ENCODE results near the gene TNFAIP8L3. TPM values are rescaled to one million over a fixed set of nuclear protein-coding genes. Genes with fewer than 3 reads are reported as not detected.
"Not testable (repeated sequence)": the region's sequence is repeated elsewhere in the genome, so short reads cannot be mapped to it uniquely, and the experiment has no call there.

The TNFAIP8L3 gene
- total and polyA plus RNA-seq, 4 donors, result 0.44 to 4.9 (median 1.3) TPM

- no peak for TF ChIP-seq CTCF (IDR thresholded peaks at IDR 0.05; ENCODE audit: low read depth, low read length, missing input control)
Measured at GRCh38 chr15:51038974-51039319, 55.8 kb downstream of the TNFAIP8L3 start (continued).

- H3K27me3 ChIP-seq (ENCODE audit: control insufficient read depth in 4 of 4, insufficient read depth in 4 of 4, low read length in 3 of 4), result no peaks in the 10 kb centered on the region
- no peaks in the 10 kb centered on the region for H3K4me1 ChIP-seq (ENCODE audit: control insufficient read depth in 4 of 4, insufficient read depth in 4 of 4, low read length in 3 of 4)
- 94% methylated on average over 7 of the region's 7 CpGs for WGBS
- H3K4me3 ChIP-seq (ENCODE audit: low read depth in 1 of 3, low read length in 3 of 3), result no peak overlapping the region
- TF ChIP-seq YY1 (IDR thresholded peaks at IDR 0.05) (no peak), NR2F2 (IDR thresholded peaks at IDR 0.05) (no peak)
- H3K9ac ChIP-seq (ENCODE audit: low read depth in 1 of 2, low read length in 2 of 2), result no peak overlapping the region
- no peaks in the 10 kb centered on the region for H3K9me3 ChIP-seq (ENCODE audit: control insufficient read depth in 4 of 4, low read length in 3 of 4)
- H3K36me3 ChIP-seq (ENCODE audit: control insufficient read depth in 4 of 4, insufficient read depth in 3 of 4, low read depth in 1 of 4, low read length in 3 of 4), result no peaks in the 10 kb centered on the region
- DNase-seq (ENCODE audit: low spot score), result no peak
- no peak overlapping the region for H3K27ac ChIP-seq (ENCODE audit: low read depth in 1 of 2, low read length in 2 of 2)
Measured at GRCh38 chr15:51038162-51038973, 56.3 kb downstream of the TNFAIP8L3 start.

GRCh38 chr15:51037474-51037873 is 57.2 kb downstream of the TNFAIP8L3 start:
- H3K4me1 ChIP-seq (ENCODE audit: control insufficient read depth in 4 of 4, insufficient read depth in 4 of 4, low read length in 3 of 4); H3K36me3 ChIP-seq (ENCODE audit: control insufficient read depth in 4 of 4, insufficient read depth in 3 of 4, low read depth in 1 of 4, low read length in 3 of 4); H3K4me3 ChIP-seq (ENCODE audit: low read depth in 1 of 3, low read length in 3 of 3); H3K27ac ChIP-seq (ENCODE audit: low read depth in 1 of 2, low read length in 2 of 2); H3K27me3 ChIP-seq (ENCODE audit: control insufficient read depth in 4 of 4, insufficient read depth in 4 of 4, low read length in 3 of 4); H3K9me3 ChIP-seq (ENCODE audit: control insufficient read depth in 4 of 4, low read length in 3 of 4); DNase-seq (ENCODE audit: low spot score); H3K9ac ChIP-seq (ENCODE audit: low read depth in 1 of 2, low read length in 2 of 2): not testable (repeated sequence)
- 88% methylated on average over 13 of the region's 13 CpGs for WGBS

GRCh38 chr15:51030649-51031316 is 63.9 kb downstream of the TNFAIP8L3 start:
- WGBS, result 84% methylated on average over 6 of the region's 6 CpGs
- H3K9me3 ChIP-seq (ENCODE audit: control insufficient read depth in 4 of 4, low read length in 3 of 4), result no peaks in the 10 kb centered on the region
- H3K9ac ChIP-seq (ENCODE audit: low read depth in 1 of 2, low read length in 2 of 2), result no peak overlapping the region
- no peaks in the 10 kb centered on the region for H3K4me1 ChIP-seq (ENCODE audit: control insufficient read depth in 4 of 4, insufficient read depth in 4 of 4, low read length in 3 of 4)
- H3K4me3 ChIP-seq (ENCODE audit: low read depth in 1 of 3, low read length in 3 of 3), result no peak overlapping the region
- no peak overlapping the region for H3K27ac ChIP-seq (ENCODE audit: low read depth in 1 of 2, low read length in 2 of 2)
- no peaks in the 10 kb centered on the region for H3K36me3 ChIP-seq (ENCODE audit: control insufficient read depth in 4 of 4, insufficient read depth in 3 of 4, low read depth in 1 of 4, low read length in 3 of 4)
- TF ChIP-seq CTCF (IDR thresholded peaks at IDR 0.05; ENCODE audit: low read depth, low read length, missing input control) (no peak), REST (IDR thresholded peaks at IDR 0.05) (no peak), ATF3 (IDR thresholded peaks at IDR 0.05) (no peak), NR2F2 (IDR thresholded peaks at IDR 0.05) (no peak), MAX (IDR thresholded peaks at IDR 0.05) (no peak), EGR1 (IDR thresholded peaks at IDR 0.05; ENCODE audit: low read depth in 2 of 2) (no peak), RXRA (IDR thresholded peaks at IDR 0.05) (no peak), FOXA2 (IDR thresholded peaks at IDR 0.05) (peak; percentile 62), FOXA1 (IDR thresholded peaks at IDR 0.05) (peak; percentile 32), HNF4A (conservative IDR thresholded peaks at IDR 0.05) (no peak), ZBTB33 (IDR thresholded peaks at IDR 0.05) (no peak), SP1 (IDR thresholded peaks at IDR 0.05) (no peak), RAD21 (IDR thresholded peaks at IDR 0.05) (no peak)
- no peaks in the 10 kb centered on the region for H3K27me3 ChIP-seq (ENCODE audit: control insufficient read depth in 4 of 4, insufficient read depth in 4 of 4, low read length in 3 of 4)
- no peak for DNase-seq (ENCODE audit: low spot score)

All from liver (tissue), 9 donors.